DND-41 (cell line): ENCODE data around the gene C19orf47.

ENCODE experiments used
- ATAC-seq: fragments of 200-7000 bp; cut with Tn5 transposase; 3 replicates; pipeline ENCODE4 v1.9.1; 2021; ENCODE audit warnings: low read depth; ENCODE audit not compliant: insufficient read depth
- DNase-seq: peaks from one replicate; pipeline ENCODE4 v3.0.0-alpha.2; 2020
- H2AFZ ChIP-seq: 2 replicates; pipeline ENCODE4 v1.6.0; 2012; ENCODE audit warnings: low read depth, low read length
- H3K27ac ChIP-seq: 2 replicates; pipeline ENCODE4 v1.5.1; 2012; ENCODE audit warnings: low read length, inconsistent platforms
- H3K27me3 ChIP-seq: fragments of 200-600 bp; sonication (generic); 2 replicates; pipeline ENCODE4 v1.6.0; 2012; ENCODE audit warnings: low read length, mild to moderate bottlenecking, inconsistent platforms; ENCODE audit not compliant: insufficient read depth, poor library complexity
- H3K36me3 ChIP-seq: 2 replicates; pipeline ENCODE4 v1.5.1; 2012; ENCODE audit warnings: low read length, inconsistent platforms; ENCODE audit not compliant: insufficient read depth
- H3K4me1 ChIP-seq: 2 replicates; pipeline ENCODE4 v1.5.1; 2012; ENCODE audit warnings: mild to moderate bottlenecking, low read length; ENCODE audit not compliant: insufficient read depth
- H3K4me2 ChIP-seq: 2 replicates; pipeline ENCODE4 v1.6.0; 2012; ENCODE audit warnings: mild to moderate bottlenecking, moderate library complexity, low read length, inconsistent platforms; ENCODE audit not compliant: insufficient read depth
- H3K4me3 ChIP-seq, 2 experiments: fragments of 200-600 bp in 1 of 2; shearing (Covaris generic) in 1 of 2; 2 replicates each; pipeline ENCODE4 v1.5.1; 2012 to 2016; ENCODE audit warnings: inconsistent platforms in 2 of 2, low read length in 2 of 2, mild to moderate bottlenecking in 2 of 2, low read depth in 1 of 2, moderate library complexity in 1 of 2
- H3K79me2 ChIP-seq: 2 replicates; pipeline ENCODE4 v1.6.0; 2012; ENCODE audit warnings: low read length, inconsistent platforms; ENCODE audit not compliant: insufficient read depth
- H3K9ac ChIP-seq: 2 replicates; pipeline ENCODE4 v1.6.0; 2012; ENCODE audit warnings: low read depth, mild to moderate bottlenecking, inconsistent platforms, low read length, moderate library complexity
- H3K9me3 ChIP-seq: 2 replicates; pipeline ENCODE4 v1.5.1; 2012; ENCODE audit warnings: low read length, moderate library complexity, mild to moderate bottlenecking, inconsistent platforms; ENCODE audit not compliant: insufficient read depth, severe bottlenecking
- H4K20me1 ChIP-seq: 2 replicates; pipeline ENCODE4 v1.6.0; 2012; ENCODE audit warnings: low read length; ENCODE audit not compliant: insufficient read depth
- CTCF ChIP-seq: IDR thresholded peaks from 2 replicates; pipeline ENCODE4 v1.5.1; 2012; ENCODE audit warnings: borderline replicate concordance, low read length, moderate library complexity, mild to moderate bottlenecking; ENCODE audit not compliant: poor library complexity, severe bottlenecking; ENCODE audit errors: extremely low read depth
- EZH2 ChIP-seq: IDR thresholded peaks from 3 replicates; pipeline ENCODE4 v1.6.1; 2012; ENCODE audit warnings: borderline replicate concordance, low read depth, mild to moderate bottlenecking, moderate library complexity, low read length, inconsistent platforms; ENCODE audit not compliant: severe bottlenecking

Gene C19orf47

GRCh38 chr19:40317338-40317737 lies 30.9 kb downstream of the C19orf47 start:
- H3K27me3 ChIP-seq, result no peaks in the 10 kb centered on the region
- no peak for TF ChIP-seq CTCF
- TF ChIP-seq EZH2, result no peak

GRCh38 chr19:40315812-40316470 lies 32.3 kb downstream of the C19orf47 start:
- Histone ChIP-seq H3K4me2 (no peak overlapping the region), H3K36me3 (peaks cover 37% of the 10 kb centered on the region), H3K27me3 (no peaks in the 10 kb centered on the region), H2AFZ (no peak overlapping the region), H3K4me1 (no peaks in the 10 kb centered on the region), H3K4me3 (no peak overlapping the region), H3K9ac (no peak overlapping the region), H4K20me1 (peaks cover 2% of the 10 kb centered on the region; the same call in 1 of the 2 replicates), H3K9me3 (no peaks in the 10 kb centered on the region), H3K79me2 (no peaks in the 10 kb centered on the region), H3K27ac (no peak overlapping the region)
- TF ChIP-seq CTCF (no peak), EZH2 (no peak)
- no peak for DNase-seq
- ATAC-seq, result no peak

More at GRCh38 chr19:40317338-40317737, 30.9 kb downstream of the C19orf47 start:
- DNase-seq (no peak), ATAC-seq (no peak)
- Histone ChIP-seq H3K27ac (no peak overlapping the region), H3K36me3 (peaks cover 51% of the 10 kb centered on the region), H3K9me3 (no peaks in the 10 kb centered on the region), H3K4me3 (no peak overlapping the region), H3K79me2 (no peaks in the 10 kb centered on the region), H2AFZ (no peak overlapping the region), H3K4me2 (no peak overlapping the region), H3K4me1 (no peaks in the 10 kb centered on the region), H4K20me1 (peaks cover 2% of the 10 kb centered on the region; the same call in 1 of the 2 replicates), H3K9ac (no peak overlapping the region)

GRCh38 chr19:40314656-40315055 lies 33.5 kb downstream of the C19orf47 start:
- Histone ChIP-seq H3K27me3 (no peaks in the 10 kb centered on the region), H3K9me3 (no peaks in the 10 kb centered on the region), H3K27ac (no peak overlapping the region), H3K9ac (no peak overlapping the region), H4K20me1 (no peaks in the 10 kb centered on the region; the same call in 1 of the 2 replicates), H2AFZ (no peak overlapping the region), H3K4me3 (no peak overlapping the region), H3K4me2 (no peak overlapping the region), H3K4me1 (no peaks in the 10 kb centered on the region), H3K36me3 (peaks cover 26% of the 10 kb centered on the region), H3K79me2 (no peaks in the 10 kb centered on the region)
- DNase-seq, result no peak
- ATAC-seq, result no peak
- no peak for TF ChIP-seq EZH2
- no peak for TF ChIP-seq CTCF
